HG02981 (cell line): ENCODE data around the gene CDPF1.
"Not testable (repeated sequence)": the region's sequence is repeated elsewhere in the genome, so short reads cannot be mapped to it uniquely, and the experiment has no call there.

Experiments used
- ATAC-seq: cut with Tn5 transposase; IDR thresholded peaks from one replicate; pipeline ENCODE4 v1.9.1; 2021; ENCODE audit warnings: mild to moderate bottlenecking, moderate library complexity; ENCODE audit not compliant: unreplicated experiment

CDPF1 gene

DNA sequence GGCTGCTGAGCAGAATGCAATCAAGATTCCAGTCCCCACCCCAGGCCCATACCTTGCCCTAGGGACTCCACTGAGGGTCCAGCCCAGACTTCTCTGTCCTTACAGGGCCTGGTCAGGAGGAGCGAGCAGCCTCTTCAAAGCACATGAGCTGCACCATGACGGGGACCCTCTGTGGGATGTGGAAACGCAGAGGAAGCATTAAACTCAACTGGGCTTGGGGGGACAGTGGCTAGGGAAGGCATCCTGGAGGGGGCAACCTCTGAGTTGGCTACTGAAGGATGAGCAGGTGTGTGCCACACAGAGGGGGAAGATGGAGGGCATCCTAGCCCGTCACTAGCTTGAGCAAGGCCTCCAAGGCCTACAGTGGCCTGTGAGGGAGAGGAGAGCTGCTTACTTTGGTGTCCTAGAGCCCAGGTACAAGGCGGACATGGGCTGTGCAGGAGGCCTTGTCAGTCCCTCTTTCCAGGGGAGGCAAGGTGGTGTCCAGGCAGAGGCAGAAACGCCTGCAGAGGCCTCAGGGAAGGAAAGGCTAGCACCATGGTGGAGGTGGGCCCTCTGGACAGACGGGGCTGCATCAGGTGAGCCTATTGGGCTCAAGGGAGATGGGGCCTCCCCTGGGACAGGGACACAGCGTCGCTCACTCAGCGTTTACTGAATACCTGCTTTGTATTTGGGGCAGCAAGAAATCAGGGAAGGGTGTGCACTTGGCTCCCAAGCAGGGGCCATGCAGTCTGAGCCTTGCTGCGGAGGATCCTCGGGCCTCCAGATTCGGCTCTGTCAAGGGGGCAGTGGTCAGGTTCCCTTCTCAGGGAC, 32.0 kb upstream of the CDPF1 start:
- no peak for ATAC-seq

- ATAC-seq = no peak
Measured at GRCh38 chr22:46280999-46281623, 31.0 kb upstream of the CDPF1 start.

DNA sequence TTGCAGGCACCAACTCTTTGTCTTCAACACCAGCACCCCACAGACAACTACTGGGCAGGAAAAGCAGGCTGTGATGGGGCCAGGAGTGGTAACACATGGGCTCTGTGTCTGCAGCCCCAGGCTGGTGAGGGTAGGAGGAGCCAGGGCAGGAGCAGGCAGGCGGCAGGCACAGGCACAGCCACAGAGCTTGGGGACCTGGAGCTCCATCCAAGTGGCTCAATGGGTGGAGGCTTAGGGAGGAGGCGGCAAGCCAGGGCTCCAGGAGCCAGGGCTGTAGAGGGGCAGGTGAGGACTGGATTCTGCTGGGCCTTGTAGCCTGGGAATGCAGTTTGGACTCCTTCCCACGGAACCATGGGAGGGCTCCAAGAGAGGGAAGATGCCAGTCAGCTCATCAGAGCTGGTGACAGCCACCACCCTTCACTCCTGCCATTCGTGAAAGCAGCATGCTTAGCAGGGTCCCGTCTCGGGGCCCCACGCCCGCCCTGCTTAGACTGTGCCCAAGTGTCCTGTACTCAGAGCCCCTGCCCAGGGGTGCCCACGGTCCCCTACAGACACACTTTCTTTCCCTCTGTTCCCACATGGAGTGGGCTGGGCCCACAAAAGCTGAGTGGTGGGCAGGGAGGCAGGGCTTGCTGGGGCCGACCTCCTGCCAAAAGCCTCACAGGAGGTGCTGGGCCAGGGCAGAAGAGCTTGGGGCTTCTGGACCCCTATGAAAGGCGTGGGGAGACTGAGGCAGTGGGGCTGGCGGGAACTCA, 30.1 kb upstream of the CDPF1 start:
- no peak for ATAC-seq

GRCh38 chr22:46278656-46279645, 28.9 kb upstream of the CDPF1 start:
- ATAC-seq = no peak

DNA sequence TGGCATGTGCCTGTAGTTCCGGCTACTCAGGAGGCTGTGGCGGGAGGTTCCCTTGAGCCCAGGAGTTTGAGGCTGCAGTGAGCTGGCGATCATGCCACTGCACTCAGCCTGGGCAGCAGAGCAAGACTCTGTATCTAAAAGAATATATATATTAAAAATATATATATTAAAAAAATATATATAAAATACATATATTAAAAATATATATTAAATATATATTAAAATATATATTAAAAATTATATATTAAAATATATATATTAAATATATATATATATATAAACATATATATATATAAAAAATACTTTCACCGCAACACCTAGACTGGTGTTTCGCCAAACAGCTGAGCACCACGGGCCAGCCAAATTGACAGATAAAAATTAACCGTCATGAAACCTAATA, 26.5 kb upstream of the CDPF1 start:
- ATAC-seq = no peak

DNA sequence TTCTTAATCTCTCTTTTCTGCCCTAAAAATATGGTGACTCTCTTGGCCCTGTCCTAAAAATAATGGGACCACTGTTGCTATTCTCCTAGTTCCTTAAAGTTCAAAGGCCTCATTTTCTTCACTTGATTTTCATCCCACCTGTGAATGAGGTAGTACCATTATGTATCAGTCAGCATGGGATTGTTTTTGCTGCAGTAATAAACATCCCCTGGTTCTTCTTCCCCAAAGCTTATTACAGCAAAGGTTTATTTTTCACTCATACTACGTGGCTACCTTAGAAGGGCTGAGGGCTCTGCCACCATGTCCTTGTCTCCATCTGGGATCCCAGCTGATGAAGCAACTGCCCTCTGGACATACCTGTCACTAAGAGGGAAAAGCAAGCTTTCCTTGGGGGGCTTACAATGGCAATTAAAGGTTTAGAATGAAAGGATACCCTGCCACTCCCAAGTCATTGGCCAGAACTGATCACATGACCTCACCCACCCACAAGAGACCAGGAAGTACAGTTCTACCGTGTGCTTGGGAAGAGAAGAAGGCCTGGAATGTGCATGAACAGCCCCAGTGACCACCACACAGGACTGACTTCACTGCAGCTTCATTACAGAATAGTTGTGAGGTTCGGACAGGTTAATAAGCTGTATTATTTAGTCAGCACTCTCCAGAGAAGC, 25.5 kb upstream of the CDPF1 start:
- no peak for ATAC-seq

DNA sequence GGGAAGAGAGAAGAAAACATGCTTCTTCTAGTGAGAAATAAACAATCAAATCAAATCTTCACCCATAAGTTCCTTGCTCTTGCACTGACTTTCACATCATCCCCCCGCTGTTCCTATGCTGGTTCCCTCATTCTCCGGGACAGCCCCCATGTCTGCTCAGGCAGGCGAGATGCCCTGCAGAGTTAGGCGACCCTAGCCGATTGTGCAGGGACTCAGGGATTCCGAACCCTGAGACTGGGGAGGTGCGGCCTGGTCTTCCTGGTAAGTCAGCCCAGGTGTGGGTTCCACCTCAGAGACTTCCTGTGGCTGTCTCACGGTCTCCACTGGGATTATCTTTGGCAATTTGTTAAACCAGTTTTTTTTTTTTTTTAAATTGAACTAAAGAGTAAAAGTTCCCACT, 24.3 kb upstream of the CDPF1 start:
- no peak for ATAC-seq

GRCh38 chr22:46273432-46274148, 23.5 kb upstream of the CDPF1 start:
- no peak for ATAC-seq

DNA sequence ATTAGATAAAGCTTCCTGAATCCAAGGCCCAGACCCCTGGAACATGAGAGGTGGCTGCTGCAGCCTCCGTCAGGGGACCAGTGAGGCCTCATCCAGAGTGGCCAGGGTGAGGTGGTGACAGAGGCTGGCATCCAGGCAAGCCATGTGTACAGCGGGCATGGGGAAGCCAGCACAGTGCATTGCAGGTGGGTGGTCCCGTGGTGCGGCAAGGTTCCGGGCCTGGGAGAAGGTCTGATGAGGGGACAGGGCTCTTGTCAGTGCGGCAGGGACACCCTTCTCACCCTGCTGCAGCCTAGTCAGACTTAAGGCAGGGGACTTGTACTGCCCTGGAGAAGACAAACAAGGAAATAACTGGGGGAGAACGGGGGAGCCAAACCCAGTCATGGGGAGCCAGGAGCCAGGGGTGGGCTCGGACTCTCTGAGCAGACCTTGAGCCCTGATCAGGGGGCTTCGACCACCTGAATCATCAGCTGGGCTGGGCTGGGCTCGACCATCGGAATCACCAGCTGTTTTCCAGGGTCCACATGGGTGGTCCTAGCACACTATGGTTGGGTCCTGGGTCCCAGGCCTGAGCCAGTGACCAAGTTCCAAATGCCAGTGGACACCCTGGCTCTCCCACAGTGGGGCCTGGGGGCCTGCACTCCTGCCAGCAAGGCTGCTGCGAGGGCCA, 22.8 kb upstream of the CDPF1 start:
- no peak for ATAC-seq

GRCh38 chr22:46272196-46272595, 22.1 kb upstream of the CDPF1 start:
- ATAC-seq = no peak

DNA sequence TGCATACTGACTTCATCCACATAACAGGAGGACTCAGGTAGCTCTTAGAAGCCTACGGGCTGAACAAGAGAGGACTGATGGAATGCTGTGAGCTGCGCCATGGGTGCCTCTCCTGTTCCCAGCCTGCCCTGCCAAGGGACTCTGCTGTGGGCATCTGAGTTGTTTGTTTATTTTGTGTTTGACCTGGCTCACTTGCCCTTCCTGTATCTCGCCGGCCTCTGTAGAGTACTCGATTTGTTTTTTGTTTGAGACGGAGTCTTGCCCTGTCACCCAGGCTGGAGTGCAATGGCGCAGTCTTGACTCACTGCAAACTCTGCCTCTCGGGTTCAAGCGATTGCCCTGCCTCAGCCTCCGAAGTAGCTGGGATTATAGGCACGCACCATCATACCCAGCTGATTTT, 19.5 kb upstream of the CDPF1 start:
- ATAC-seq = no peak

- ATAC-seq = peak; percentile 60
Measured at GRCh38 chr22:46267431-46268279, 17.6 kb upstream of the CDPF1 start, which contains the start of gene TTC38. TSS of gene TTC38 (plus strand) at chr22:46268008. CDS start at chr22:46268040, 32 bp downstream.

DNA sequence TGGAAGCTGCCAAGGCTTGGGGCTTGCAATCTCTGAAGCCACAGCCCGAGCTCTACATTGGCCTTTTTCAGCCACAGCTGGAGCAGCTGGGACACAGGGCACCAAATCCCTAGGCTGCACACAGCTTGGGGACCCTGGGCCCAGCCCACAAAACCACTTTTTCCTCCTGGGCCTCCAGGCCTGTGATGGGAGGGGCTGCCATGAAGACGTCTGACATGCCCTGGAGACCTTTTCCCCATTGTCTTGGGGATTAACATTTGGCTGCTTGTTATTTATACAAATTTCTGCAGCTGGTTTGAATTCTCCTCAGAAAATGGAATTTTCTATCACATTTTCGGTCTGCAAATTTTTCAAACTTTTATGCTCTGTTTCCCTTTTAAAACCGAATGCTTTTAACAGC, 15.5 kb upstream of the CDPF1 start:
- not testable (repeated sequence) for ATAC-seq

DNA sequence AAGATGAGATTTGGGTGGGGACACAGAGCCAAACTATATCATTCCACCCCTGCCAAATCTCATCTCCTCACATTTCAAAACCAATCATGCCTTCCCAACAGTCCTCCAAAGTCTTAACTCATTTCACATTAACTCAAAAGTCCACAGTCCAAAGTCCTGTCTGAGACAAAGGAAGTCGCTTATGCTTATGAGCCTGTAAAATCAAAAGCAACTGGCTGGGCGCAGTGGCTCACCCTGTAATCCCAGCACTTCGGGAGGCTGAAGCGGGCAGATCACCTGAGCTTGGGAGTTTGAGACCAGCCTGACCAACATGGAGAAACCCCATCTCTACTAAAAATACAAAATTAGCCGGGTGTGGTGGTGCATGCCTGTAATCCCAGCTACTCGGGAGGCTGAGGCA, 14.4 kb upstream of the CDPF1 start:
- ATAC-seq = not testable (repeated sequence)

GRCh38 chr22:46263216-46263590, 13.1 kb upstream of the CDPF1 start, which contains the start of gene PKDREJ:
TSS of gene PKDREJ (minus strand) at chr22:46263343. CDS start at chr22:46263322, 21 bp downstream.
- ATAC-seq = no peak

DNA sequence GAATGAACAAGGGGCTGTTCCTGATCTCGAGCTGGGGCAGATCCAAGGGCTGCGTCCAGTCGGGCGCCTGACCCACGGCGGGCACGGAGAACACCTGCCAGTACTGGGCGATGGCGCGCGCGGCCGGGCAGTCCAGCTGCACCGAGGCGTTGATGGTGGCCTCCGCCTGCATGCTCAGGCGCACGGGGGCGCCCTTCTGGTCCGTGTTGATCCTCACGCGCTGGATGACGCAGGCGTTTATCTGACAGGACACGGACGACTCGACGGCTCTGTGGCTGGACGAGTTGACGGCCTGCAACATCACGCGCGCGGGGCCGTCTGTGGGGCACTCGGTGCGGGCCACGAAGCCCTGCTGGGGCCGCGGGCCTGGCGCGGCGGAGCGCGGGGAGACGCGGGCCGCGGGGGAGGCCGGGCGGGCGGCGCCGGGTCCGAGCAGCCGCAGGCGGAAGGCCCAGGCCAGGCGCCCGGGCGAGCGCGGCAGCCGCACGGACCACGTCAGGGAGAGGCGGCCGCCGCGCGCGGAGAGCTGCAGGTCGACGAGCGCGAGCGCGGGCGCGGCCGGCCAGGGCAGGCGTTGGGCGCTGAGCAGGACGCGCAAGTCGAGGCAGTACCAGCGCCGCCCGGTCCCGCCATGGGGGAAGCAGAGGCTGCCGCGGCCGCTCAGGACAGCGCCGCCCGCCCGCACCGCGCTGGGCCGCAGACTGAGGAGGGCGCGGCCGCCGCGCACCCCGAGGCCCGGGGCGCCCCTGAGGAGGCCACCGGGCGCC, 12.5 kb upstream of the CDPF1 start:
- no peak for ATAC-seq

GRCh38 chr22:46260038-46260437, 9.9 kb upstream of the CDPF1 start:
- no peak for ATAC-seq
